ENCODE data around the gene PANX1.

Gene PANX1

GRCh38 chr11:94130298-94131046 is 1.8 kb downstream of the PANX1 start:
- FAIRE-seq, result no peak

- no peak for FAIRE-seq
These were observed 2.5 kb downstream of the PANX1 start for GRCh38 chr11:94131047-94131717.

GRCh38 chr11:94131718-94132115 is 3.1 kb downstream of the PANX1 start:
- no peak for FAIRE-seq

- FAIRE-seq, result no peak
These were observed 3.5 kb downstream of the PANX1 start for GRCh38 chr11:94132152-94132558.

DNA sequence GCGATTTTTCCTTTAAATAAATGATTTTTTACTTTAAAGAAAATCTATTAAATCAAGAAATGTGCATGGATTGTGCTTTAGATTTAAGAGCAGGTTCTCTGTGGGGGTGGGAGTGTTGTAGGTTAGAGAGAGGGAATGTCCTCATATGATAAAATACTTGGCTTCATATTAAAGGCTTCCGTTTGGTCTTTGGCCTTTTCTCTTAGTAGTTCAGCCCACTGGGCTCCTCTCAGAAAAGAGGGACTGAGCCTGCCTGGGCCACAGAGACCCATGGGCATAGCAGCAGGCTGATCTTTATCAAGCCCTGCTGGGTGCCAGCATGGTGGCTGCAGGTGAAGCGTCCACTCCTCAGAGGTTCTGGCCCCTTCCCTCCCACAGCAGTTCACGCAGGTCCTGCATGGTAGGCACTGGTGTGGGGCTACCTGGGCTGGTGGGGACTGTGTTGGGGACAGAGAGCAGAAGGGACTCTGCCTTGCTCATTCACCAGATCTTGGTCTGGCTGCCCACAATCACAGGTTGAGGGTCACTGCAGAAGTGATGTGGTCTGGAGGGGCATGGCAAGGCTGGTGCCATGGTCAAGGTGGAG is 4.3 kb downstream of the PANX1 start:
- no peak for FAIRE-seq

DNA sequence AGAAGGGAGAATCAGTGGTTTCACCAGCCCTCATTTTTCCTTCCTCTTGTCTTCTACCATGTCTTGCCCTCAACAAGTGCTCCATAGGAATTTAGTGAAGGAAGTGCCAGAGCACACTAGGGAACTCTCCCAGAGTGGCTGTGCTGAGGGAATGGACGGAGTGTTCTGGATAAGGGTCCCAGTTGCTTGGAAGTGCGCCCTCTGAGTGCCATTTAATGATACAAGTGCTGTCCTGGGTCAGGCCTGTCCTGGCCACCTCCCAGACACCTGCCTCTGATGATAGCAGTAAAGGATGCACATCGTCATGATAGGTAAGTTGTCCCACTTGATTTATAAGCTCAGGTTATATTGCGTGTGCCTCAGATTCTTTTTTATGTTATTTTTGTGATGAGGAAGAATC is 5.1 kb downstream of the PANX1 start:
- no peak for FAIRE-seq

- FAIRE-seq, result no peak
These were observed 6.2 kb downstream of the PANX1 start for GRCh38 chr11:94134651-94135512.

DNA sequence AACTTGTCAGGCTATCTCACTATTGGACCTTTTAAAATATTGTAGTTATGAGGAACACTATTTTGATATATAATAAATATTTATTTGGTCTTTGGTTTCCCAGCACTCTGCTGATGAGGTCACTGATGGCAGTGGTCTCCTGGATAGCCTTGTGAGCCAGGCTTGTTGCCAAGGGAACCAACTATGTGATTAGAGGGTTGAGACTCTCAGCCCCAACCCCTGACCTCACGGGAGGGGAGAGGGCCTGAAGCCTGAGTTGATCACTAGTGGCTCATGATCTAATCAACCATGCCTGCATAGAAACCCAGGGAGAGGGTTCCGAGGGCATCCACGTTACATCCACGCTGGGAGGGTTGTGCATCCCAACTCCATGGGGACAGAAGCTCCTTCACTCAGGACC is 10.8 kb downstream of the PANX1 start:
- FAIRE-seq, result no peak

DNA sequence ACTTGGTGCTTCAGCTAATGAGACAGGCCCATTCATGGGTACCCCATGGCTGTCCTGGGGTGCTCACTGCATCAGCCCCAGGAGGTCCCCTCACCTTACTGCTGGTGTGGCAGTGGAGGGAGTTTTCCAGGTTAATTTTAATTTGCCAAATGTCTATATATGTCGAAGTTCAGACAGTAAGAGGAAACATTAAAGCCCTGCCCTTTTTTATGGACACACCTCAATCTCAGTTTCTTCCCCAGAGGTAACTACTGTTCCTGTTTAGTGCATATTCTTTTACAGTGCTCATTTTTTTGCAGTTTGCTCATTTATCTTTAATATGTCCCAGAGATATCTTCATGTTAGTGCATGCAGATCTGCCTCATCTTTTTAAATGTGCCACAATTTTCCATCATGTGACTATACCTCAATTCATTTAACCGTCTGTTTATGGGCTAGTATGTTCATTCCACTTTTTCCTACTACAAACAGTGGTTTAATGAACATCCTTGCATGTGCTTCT is 11.6 kb downstream of the PANX1 start:
- FAIRE-seq, result no peak

- FAIRE-seq, result no peak
These were observed 13.1 kb downstream of the PANX1 start for GRCh38 chr11:94141511-94142307.

- no peak for FAIRE-seq
These were observed 14.0 kb downstream of the PANX1 start for GRCh38 chr11:94142308-94143281.

GRCh38 chr11:94144216-94144615 is 15.6 kb downstream of the PANX1 start:
- no peak for FAIRE-seq

GRCh38 chr11:94144664-94145063 is 16.0 kb downstream of the PANX1 start:
- FAIRE-seq, result no peak

DNA sequence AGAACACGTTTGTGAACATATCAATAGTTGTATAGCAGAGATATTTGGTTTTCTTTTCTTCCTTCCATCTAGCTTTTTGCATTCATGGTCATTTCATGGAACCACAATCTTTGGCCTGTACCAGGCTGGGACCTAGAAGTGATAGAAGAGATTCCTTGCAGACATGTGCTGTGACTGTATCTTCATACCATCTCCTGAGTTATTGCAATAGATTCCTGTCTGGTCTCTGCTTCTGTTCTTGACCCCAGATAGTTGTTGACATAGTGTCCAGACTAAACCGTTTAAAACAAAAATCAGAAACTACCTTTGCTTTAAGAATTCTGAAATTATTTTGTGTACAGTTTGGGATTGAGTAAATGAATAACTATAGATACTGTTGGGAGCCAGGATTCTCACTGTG is 16.8 kb downstream of the PANX1 start:
- FAIRE-seq, result no peak

DNA sequence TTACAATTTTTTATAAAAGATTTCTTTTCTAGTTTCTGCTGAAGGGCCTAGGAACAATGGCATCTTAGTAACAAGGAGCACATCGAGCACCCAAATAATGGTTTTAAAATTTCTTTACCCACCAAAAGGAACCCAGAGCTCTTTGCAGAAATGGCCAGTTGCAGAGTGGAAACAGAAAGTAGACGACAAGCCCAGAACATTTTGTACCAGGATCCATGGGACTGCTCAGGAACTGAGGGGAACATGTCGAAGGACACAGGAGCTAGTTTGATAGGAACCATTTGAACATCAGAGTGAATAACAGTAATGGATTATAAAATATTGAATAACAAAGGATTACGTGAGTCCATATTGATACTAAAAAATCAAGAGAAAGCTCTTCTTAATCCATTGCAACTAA is 17.3 kb downstream of the PANX1 start:
- FAIRE-seq, result no peak

GRCh38 chr11:94147433-94147845 is 18.8 kb downstream of the PANX1 start:
- no peak for FAIRE-seq

DNA sequence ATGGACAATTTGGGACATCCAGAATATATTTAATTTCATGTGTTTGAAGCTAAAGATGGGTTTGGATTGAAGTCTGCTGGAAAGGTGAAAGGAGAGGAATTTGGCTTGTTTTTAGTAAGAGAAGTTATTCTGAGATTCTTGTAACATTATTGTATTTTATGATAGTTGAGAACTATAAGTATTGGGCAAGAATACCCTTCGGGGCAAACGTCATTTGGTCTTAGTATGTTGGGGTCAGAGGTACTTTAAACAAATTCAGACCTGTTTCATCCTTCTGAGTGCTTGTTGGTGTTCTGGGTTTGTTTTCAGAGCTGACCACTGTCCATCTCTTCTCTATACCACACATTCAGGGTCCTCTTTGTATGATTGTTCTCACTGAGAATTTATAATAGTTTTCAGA is 19.5 kb downstream of the PANX1 start:
- FAIRE-seq, result no peak

GRCh38 chr11:94149431-94150017 is 20.9 kb downstream of the PANX1 start:
- no peak for FAIRE-seq

DNA sequence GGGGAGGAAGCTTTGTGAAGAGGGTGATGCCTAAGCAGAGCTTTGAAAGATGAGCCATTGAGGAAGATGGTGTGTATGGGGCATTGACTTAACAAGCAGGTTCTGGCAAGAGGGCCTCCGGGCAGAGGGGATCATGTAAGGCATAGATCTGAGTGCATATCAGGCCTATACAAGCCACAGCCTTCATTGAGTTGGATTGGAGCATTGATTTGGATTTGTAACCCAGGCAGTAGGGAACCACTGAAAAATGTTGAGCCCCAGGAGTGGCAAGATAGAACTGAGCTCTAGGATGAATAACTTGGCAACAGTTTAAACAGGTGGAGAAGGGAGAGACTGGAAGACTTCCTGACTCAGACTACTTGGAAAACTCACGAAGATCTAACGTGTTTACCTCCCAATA is 21.4 kb downstream of the PANX1 start:
- FAIRE-seq, result no peak
